ENCODE measurements around the gene FAT1. TPM values are rescaled to one million over a fixed set of nuclear protein-coding genes. Genes with fewer than 3 reads are reported as not detected.

The FAT1 gene
- total and polyA plus RNA-seq, 4 donors, result 110 to 217 (median 171) TPM

DNA sequence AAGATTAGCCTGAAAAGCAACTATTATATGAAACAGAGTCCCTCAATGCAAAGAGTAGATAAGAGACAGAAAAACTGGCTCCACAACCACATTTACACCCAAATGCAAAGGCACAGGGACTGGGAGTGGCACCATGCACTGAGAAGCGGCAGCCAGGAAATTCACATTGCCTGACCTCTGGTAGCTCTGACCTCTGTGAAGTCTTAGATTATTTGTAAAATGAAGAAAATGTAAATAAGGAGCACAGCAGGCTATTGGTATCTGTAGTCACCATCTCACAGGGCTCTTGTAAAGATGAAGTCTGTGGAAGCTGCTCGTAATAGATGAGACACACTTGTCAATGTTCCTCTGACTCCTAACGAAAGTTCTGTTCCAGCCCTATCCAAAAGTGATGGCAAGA, 69.7 kb downstream of the FAT1 start:
- Histone ChIP-seq H3K27ac (ENCODE audit: low read depth, low read length) (no peak overlapping the region), H3K27me3 (ENCODE audit: control insufficient read depth, insufficient read depth, low read length) (no peaks in the 10 kb centered on the region), H3K4me3 (ENCODE audit: low read depth, low read length) (no peak overlapping the region), H3K9me3 (ENCODE audit: control insufficient read depth, insufficient read depth, low read length) (no peaks in the 10 kb centered on the region), H3K4me1 (ENCODE audit: control insufficient read depth, insufficient read depth, low read length) (peaks cover 7% of the 10 kb centered on the region), H3K36me3 (ENCODE audit: control insufficient read depth, insufficient read depth, low read length) (no peaks in the 10 kb centered on the region)
- 93% methylated on average over 2 of the region's 3 CpGs for WGBS (ENCODE audit: insufficient coverage)
- no peak for DNase-seq (ENCODE audit: low read depth in 4 of 6, low spot score in 6 of 6)

DNA sequence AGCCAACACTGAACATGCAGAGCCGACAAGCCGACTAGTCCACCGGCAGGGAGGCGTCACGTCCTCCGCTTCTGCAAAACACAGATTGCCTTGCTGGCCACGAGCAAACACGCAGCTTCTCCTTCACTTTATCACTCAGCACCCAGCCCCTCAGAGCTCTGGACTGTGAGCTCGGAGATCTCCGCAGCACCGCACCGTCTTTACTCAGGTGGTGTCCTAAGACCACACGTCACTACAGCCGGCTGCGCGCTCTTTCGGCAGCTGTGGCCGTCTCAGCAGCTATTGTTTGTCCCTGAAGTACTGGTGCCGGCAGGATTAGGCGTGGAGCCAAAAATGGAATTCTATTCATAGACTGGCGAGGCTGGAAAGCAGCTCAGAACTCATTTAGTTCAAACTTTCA, 72.0 kb downstream of the FAT1 start:
- Histone ChIP-seq H3K4me1 (ENCODE audit: control insufficient read depth, insufficient read depth, low read length) (peaks cover 7% of the 10 kb centered on the region), H3K4me3 (ENCODE audit: low read depth, low read length) (peak overlapping the region; percentile 32), H3K9me3 (ENCODE audit: control insufficient read depth, insufficient read depth, low read length) (no peaks in the 10 kb centered on the region), H3K36me3 (ENCODE audit: control insufficient read depth, insufficient read depth, low read length) (no peaks in the 10 kb centered on the region), H3K27ac (ENCODE audit: low read depth, low read length) (peak overlapping the region; percentile 12), H3K27me3 (ENCODE audit: control insufficient read depth, insufficient read depth, low read length) (no peaks in the 10 kb centered on the region)
- 17% methylated on average over 21 of the region's 21 CpGs for WGBS (ENCODE audit: insufficient coverage)
- DNase-seq (ENCODE audit: low read depth in 4 of 6, low spot score in 6 of 6), result peak; percentile 33 to 90 (median 48)

DNA sequence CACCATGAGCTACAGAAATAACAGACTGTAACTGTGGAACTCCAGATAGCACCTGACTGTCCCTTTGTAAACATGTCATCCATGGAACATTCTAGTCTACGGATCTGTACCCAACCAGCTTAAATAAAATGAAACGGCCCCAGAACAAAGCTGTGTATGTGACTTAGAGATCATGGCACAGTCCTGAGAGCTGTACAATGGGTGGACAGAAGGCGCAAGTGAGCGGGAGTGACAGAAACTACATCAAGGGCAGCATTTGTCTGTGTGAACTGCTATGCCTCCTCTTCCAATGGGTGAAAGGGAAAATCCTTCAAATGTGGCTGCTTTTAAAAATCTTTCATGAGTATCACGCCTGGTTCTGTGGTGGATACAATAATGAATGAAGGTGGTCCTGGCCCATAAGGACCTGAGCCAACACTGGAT, 72.5 kb downstream of the FAT1 start:
- H3K4me3 ChIP-seq (ENCODE audit: low read depth, low read length), result peak overlapping the region; percentile 32
- no peaks in the 10 kb centered on the region for H3K27me3 ChIP-seq (ENCODE audit: control insufficient read depth, insufficient read depth, low read length)
- H3K27ac ChIP-seq (ENCODE audit: low read depth, low read length), result peak overlapping the region; percentile 12
- H3K36me3 ChIP-seq (ENCODE audit: control insufficient read depth, insufficient read depth, low read length), result no peaks in the 10 kb centered on the region
- H3K4me1 ChIP-seq (ENCODE audit: control insufficient read depth, insufficient read depth, low read length), result peaks cover 7% of the 10 kb centered on the region
- H3K9me3 ChIP-seq (ENCODE audit: control insufficient read depth, insufficient read depth, low read length), result no peaks in the 10 kb centered on the region
- DNase-seq (ENCODE audit: low read depth in 4 of 6, low spot score in 6 of 6), result peak in 2 of 6 donors; percentile 21 to 23
- WGBS (ENCODE audit: insufficient coverage), result 71% methylated on average over 3 of the region's 5 CpGs

DNA sequence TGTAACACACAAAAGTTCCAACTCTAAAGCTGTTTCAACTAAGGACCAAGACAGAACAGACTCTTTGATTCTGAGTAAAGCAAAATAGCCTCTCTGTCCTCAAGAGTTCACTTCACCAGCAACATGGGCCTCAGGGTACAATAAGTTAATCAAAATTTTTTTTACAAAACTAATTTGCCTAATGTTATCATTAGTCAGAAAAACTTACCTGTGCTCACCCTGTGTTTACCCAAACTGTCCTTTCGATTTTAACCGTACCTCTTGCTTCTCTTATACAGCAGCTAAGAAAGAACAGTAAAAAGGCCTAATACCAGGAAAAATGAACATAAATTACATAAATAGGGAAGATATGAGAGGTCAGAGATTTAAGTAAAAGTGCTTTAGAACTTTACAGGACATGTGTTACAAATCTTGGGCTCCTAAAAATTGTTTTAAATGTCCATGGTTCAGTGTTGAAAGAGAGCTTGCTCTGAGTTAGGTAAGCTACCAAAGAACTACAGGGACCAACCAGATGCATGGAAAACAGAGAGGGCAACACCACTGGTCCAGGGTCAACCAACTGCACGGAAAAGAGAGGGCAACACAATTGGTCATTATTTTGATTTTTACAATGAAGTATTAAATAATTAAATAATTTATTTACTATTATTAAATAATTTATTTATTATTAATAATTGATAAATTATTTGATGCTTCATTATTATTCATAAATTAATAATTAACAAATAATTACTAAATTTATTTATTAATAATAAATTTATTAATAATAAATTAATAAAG, 73.1 kb downstream of the FAT1 start:
- no peaks in the 10 kb centered on the region for H3K36me3 ChIP-seq (ENCODE audit: control insufficient read depth, insufficient read depth, low read length)
- H3K27me3 ChIP-seq (ENCODE audit: control insufficient read depth, insufficient read depth, low read length), result no peaks in the 10 kb centered on the region
- H3K4me1 ChIP-seq (ENCODE audit: control insufficient read depth, insufficient read depth, low read length), result peaks cover 7% of the 10 kb centered on the region
- H3K9me3 ChIP-seq (ENCODE audit: control insufficient read depth, insufficient read depth, low read length), result no peaks in the 10 kb centered on the region
- no peak overlapping the region for H3K27ac ChIP-seq (ENCODE audit: low read depth, low read length)
- no peak overlapping the region for H3K4me3 ChIP-seq (ENCODE audit: low read depth, low read length)
- no peak for DNase-seq (ENCODE audit: low read depth in 4 of 6, low spot score in 6 of 6)
- WGBS (ENCODE audit: insufficient coverage), result no CpG with 5 or more reads among the region's 3 CpGs

DNA sequence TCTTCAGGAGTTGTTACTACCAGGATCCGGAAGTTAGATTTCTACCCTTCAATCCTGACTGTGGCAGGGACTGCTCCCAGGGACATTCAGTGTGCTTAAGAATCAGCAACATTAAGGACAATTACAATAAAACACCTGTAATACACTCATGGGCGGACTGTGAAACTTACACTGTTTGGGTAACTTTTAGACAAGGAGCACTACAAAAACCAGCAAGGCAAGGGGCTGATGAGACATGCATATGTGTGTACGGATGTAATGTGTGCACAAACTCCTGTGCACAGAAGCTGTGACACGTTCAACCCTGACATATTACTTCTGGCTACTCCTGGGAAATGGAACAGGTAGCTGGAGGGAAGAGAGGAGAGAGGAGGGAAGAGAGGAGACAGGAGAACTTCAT, 75.8 kb downstream of the FAT1 start:
- Histone ChIP-seq H3K27ac (ENCODE audit: low read depth, low read length) (no peak overlapping the region), H3K4me3 (ENCODE audit: low read depth, low read length) (no peak overlapping the region), H3K4me1 (ENCODE audit: control insufficient read depth, insufficient read depth, low read length) (peaks cover 7% of the 10 kb centered on the region), H3K9me3 (ENCODE audit: control insufficient read depth, insufficient read depth, low read length) (no peaks in the 10 kb centered on the region), H3K27me3 (ENCODE audit: control insufficient read depth, insufficient read depth, low read length) (no peaks in the 10 kb centered on the region), H3K36me3 (ENCODE audit: control insufficient read depth, insufficient read depth, low read length) (peaks cover 2% of the 10 kb centered on the region)
- WGBS (ENCODE audit: insufficient coverage), result 100% methylated on average over 1 of the region's 4 CpGs
- no peak for DNase-seq (ENCODE audit: low read depth in 4 of 6, low spot score in 6 of 6)

DNA sequence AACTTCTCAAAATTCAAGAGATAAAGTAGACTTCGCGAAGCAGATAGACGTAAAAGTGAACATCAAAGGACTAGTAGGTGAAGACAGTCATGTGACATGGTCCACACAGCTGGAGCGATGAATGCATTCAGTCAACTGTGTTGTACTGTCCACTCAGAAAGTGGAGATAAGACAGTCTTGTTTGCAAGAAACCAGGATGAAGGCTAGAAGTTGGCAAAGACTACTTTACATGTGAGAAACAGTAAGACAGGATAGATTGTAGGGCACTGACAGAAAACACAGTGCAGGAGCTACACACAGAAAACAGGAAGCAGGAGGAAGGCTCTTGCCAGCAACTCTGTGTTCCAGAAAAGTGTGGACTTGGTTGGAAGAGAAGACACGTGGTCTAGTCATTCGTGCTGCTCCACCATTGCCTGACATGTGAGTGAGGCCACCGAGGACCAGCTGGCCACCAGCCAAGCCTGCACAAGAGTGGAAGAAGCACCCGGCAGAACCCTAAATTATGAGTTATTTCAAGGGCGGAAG, 78.9 kb downstream of the FAT1 start:
- H3K27ac ChIP-seq (ENCODE audit: low read depth, low read length), result no peak overlapping the region
- H3K36me3 ChIP-seq (ENCODE audit: control insufficient read depth, insufficient read depth, low read length), result peaks cover 5% of the 10 kb centered on the region
- H3K9me3 ChIP-seq (ENCODE audit: control insufficient read depth, insufficient read depth, low read length), result no peaks in the 10 kb centered on the region
- 86% methylated on average over 7 of the region's 9 CpGs for WGBS (ENCODE audit: insufficient coverage)
- no peaks in the 10 kb centered on the region for H3K4me1 ChIP-seq (ENCODE audit: control insufficient read depth, insufficient read depth, low read length)
- H3K4me3 ChIP-seq (ENCODE audit: low read depth, low read length), result no peak overlapping the region
- H3K27me3 ChIP-seq (ENCODE audit: control insufficient read depth, insufficient read depth, low read length), result no peaks in the 10 kb centered on the region
- no peak for DNase-seq (ENCODE audit: low read depth in 4 of 6, low spot score in 6 of 6)

DNA sequence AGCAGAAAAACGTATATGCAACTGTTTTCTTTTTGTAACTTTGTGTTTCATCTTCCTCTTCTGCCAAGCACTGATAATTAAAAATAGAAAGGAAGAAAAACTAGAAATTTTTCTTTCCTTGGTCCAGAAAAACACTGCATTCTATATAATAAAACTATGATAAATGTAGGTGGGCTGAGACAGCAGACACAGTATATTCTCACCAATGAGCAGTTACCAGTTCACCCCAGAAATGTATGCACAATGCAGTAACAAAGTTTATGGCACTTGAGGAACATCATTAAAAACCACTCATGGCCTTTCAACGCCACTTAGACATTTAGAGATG, 79.4 kb downstream of the FAT1 start:
- Histone ChIP-seq H3K9me3 (ENCODE audit: control insufficient read depth, insufficient read depth, low read length) (no peaks in the 10 kb centered on the region), H3K36me3 (ENCODE audit: control insufficient read depth, insufficient read depth, low read length) (peaks cover 5% of the 10 kb centered on the region), H3K4me1 (ENCODE audit: control insufficient read depth, insufficient read depth, low read length) (no peaks in the 10 kb centered on the region), H3K27me3 (ENCODE audit: control insufficient read depth, insufficient read depth, low read length) (no peaks in the 10 kb centered on the region), H3K4me3 (ENCODE audit: low read depth, low read length) (no peak overlapping the region), H3K27ac (ENCODE audit: low read depth, low read length) (no peak overlapping the region)
- no CpG with 5 or more reads among the region's 2 CpGs for WGBS (ENCODE audit: insufficient coverage)
- DNase-seq (ENCODE audit: low read depth in 4 of 6, low spot score in 6 of 6), result no peak

DNA sequence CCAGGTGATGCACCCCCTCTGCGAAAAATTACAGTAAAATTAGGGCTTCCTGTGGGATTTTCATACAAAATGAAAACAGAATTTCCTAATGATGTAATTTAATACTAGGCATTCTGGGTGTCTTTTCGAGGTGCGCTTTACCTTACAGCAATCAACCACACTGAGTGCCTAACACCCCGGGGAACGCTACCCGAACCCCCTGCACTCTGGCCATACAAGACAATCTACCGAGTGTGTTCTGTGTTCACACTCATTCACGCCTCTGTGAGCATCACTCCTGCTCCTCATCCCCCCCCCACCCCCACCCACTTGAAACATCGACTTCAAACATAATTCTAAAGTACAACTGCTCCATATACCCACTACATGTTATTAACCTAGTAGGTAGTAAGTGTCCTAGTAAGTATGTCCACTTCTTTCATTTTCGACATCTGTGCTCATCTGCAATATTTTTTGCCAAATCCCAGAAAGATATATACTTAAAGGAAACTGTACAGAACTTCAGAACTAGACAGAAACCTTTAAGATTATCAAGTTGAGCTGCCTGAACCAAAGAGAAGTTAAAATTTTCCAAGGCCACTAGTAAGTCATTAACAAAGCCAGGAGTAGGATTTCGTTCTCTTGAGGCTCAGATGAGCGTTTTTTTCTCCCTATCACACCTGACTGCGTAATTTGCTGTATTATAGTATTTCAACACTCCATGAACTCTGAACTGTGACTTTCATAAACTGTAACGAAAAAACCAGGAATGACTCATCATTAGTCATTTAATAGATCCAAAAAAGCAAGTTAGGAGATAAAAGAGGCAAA, 80.0 kb downstream of the FAT1 start:
- H3K4me1 ChIP-seq (ENCODE audit: control insufficient read depth, insufficient read depth, low read length), result no peaks in the 10 kb centered on the region
- DNase-seq (ENCODE audit: low read depth in 4 of 6, low spot score in 6 of 6), result no peak
- no peak overlapping the region for H3K27ac ChIP-seq (ENCODE audit: low read depth, low read length)
- no peaks in the 10 kb centered on the region for H3K9me3 ChIP-seq (ENCODE audit: control insufficient read depth, insufficient read depth, low read length)
- WGBS (ENCODE audit: insufficient coverage), result 92% methylated on average over 8 of the region's 14 CpGs
- peaks cover 5% of the 10 kb centered on the region for H3K36me3 ChIP-seq (ENCODE audit: control insufficient read depth, insufficient read depth, low read length)
- H3K27me3 ChIP-seq (ENCODE audit: control insufficient read depth, insufficient read depth, low read length), result no peaks in the 10 kb centered on the region
- H3K4me3 ChIP-seq (ENCODE audit: low read depth, low read length), result no peak overlapping the region

DNA sequence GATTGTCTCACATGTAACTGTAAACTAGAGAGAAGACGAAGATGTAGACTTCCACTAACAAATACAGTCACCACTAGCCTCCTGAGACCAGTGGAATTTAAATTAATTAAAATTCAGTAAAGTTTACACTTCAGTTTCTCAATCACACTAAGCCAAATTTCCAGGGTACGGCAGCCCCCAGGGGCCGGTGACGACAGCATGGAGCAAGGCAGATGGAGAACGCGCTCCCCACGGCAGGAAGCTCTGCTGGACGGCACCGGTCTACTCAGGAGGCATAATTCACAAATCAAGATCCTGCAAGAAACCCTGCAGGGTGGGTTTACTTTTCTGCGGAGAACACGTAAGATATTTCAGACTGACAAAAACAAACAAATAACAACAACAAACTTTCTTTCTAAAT, 80.7 kb downstream of the FAT1 start:
- no peaks in the 10 kb centered on the region for H3K9me3 ChIP-seq (ENCODE audit: control insufficient read depth, insufficient read depth, low read length)
- WGBS (ENCODE audit: insufficient coverage), result 60% methylated on average over 6 of the region's 11 CpGs
- H3K27ac ChIP-seq (ENCODE audit: low read depth, low read length), result no peak overlapping the region
- DNase-seq (ENCODE audit: low read depth in 4 of 6, low spot score in 6 of 6), result no peak
- H3K4me3 ChIP-seq (ENCODE audit: low read depth, low read length), result no peak overlapping the region
- no peaks in the 10 kb centered on the region for H3K4me1 ChIP-seq (ENCODE audit: control insufficient read depth, insufficient read depth, low read length)
- H3K36me3 ChIP-seq (ENCODE audit: control insufficient read depth, insufficient read depth, low read length), result peaks cover 5% of the 10 kb centered on the region
- H3K27me3 ChIP-seq (ENCODE audit: control insufficient read depth, insufficient read depth, low read length), result no peaks in the 10 kb centered on the region
